ENCODE results near the gene IQGAP2.

- TF ChIP-seq YY1 (IDR thresholded peaks at IDR 0.05; ENCODE audit: insufficient read depth, insufficient read length): no peak
- TF ChIP-seq ZNF274 (IDR thresholded peaks at IDR 0.05; ENCODE audit: low read depth, low read length): no peak
- TF ChIP-seq SUZ12 (IDR thresholded peaks at IDR 0.05; ENCODE audit: extremely low read depth, insufficient read depth, insufficient read length): no peak
Measured at GRCh38 chr5:76615759-76616158, 212.7 kb downstream of the IQGAP2 start.
